Caco-2 (cell line): Measurements from ENCODE around the gene DDOST. TPM values are rescaled to one million over a fixed set of nuclear protein-coding genes. Genes with fewer than 3 reads are reported as not detected.

Source experiments
- BruUV-seq: library from RNA; stranded (reverse); fragments of 400-500 nt; replicated peaks from 2 replicates; lab custom pipeline; 2021; lab: Mats Ljungman, UMichigan
- CTCF ChIA-PET: fragments of 300-600 bp; sonication (Branson Sonifier 250); formaldehyde crosslinking; loops from one replicate; lab custom pipeline; 2022; ENCODE audit warnings: antibody characterized with exemption; lab: Charles Lee
- POLR2A ChIA-PET: fragments of 300-600 bp; sonication (Branson Sonifier 250); formaldehyde crosslinking; loops from one replicate; lab custom pipeline; 2022; ENCODE audit warnings: antibody characterized with exemption; lab: Charles Lee
- DNase-seq, 2 experiments: peaks; one replicate each; pipeline versions ENCODE4 v3.0.0 to v3.0.0-alpha.2; 2020 to 2022
- H3K27me3 ChIP-seq: replicated peaks from 2 replicates; pipeline ENCODE4 v1.6.0; 2011; ENCODE audit warnings: low read length; ENCODE audit not compliant: control insufficient read depth, insufficient read depth
- H3K36me3 ChIP-seq: 2 replicates; pipeline ENCODE4 v1.5.1; 2011; ENCODE audit warnings: low read length; ENCODE audit not compliant: control insufficient read depth, insufficient read depth
- H3K4me1 ChIP-seq: fragments of 250-450 bp; sonication (Bioruptor Pico); 2 replicates; pipeline ENCODE4 v1.5.1; 2020; ENCODE audit warnings: mild to moderate bottlenecking
- H3K4me3 ChIP-seq: 2 replicates; pipeline ENCODE4 v1.5.1; 2011; ENCODE audit warnings: low read depth, mild to moderate bottlenecking, control low read depth, low read length
- H3K9me3 ChIP-seq: fragments of 250-450 bp; sonication (Bioruptor Pico); 2 replicates; pipeline ENCODE4 v1.5.1; 2020; ENCODE audit warnings: mild to moderate bottlenecking, moderate library complexity
- H3K27ac Mint-ChIP-seq: one replicate; pipeline ENCODE4 v1.8.0; 2022; ENCODE audit warnings: mixed read lengths; ENCODE audit not compliant: unreplicated experiment
- H3K27me3 Mint-ChIP-seq: one replicate; pipeline ENCODE4 v1.8.0; 2022; ENCODE audit warnings: mixed read lengths; ENCODE audit not compliant: insufficient read depth, unreplicated experiment
- H3K36me3 Mint-ChIP-seq: one replicate; pipeline ENCODE4 v1.8.0; 2022; ENCODE audit warnings: mild to moderate bottlenecking, mixed read lengths; ENCODE audit not compliant: insufficient read depth, unreplicated experiment
- H3K4me1 Mint-ChIP-seq: one replicate; pipeline ENCODE4 v1.8.0; 2022; ENCODE audit warnings: low read depth, mixed read lengths; ENCODE audit not compliant: unreplicated experiment
- H3K4me3 Mint-ChIP-seq: one replicate; pipeline ENCODE4 v1.8.0; 2022; ENCODE audit warnings: mild to moderate bottlenecking, moderate library complexity, mixed read lengths; ENCODE audit not compliant: unreplicated experiment
- H3K9me3 Mint-ChIP-seq: one replicate; pipeline ENCODE4 v1.8.0; 2022; ENCODE audit warnings: mixed read lengths; ENCODE audit not compliant: unreplicated experiment
- CTCF ChIP-seq, 2 experiments: fragments of 200-600 bp in 1 of 2; IDR thresholded peaks; 1 replicate in 1 of 2; 2 replicates in 1 of 2; pipeline versions ENCODE4 v1.5.1 to v1.8.0; 2011 to 2022; ENCODE audit warnings: antibody characterized with exemption in 1 of 2, control low read depth in 1 of 2, inconsistent platforms in 1 of 2, low read depth in 1 of 2, low read length in 1 of 2, mild to moderate bottlenecking in 1 of 2, moderate library complexity in 1 of 2; ENCODE audit not compliant: insufficient read depth in 1 of 2, severe bottlenecking in 1 of 2, unreplicated experiment in 1 of 2
- intact Hi-C: fragments of 100-400 bp; cut with micrococcal nuclease; formaldehyde crosslinking; loops from one replicate; pipeline ENCODE4 v1.10.0; 2022; ENCODE audit not compliant: unreplicated experiment
- total RNA-seq: library from RNA; stranded (reverse); gene quantifications from 2 replicates; pipeline ENCODE4 v1.2.3, GENCODE V29; 2022

DDOST gene
- total RNA-seq, 1 experiment from 2014 or later = 339 TPM

- no peak for TF ChIP-seq CTCF (IDR thresholded peaks at IDR 0.05; ENCODE audit: insufficient read depth in 1 of 2, low read depth in 1 of 2, low read length in 1 of 2, severe bottlenecking in 1 of 2, unreplicated experiment in 1 of 2)
- CTCF ChIA-PET = interaction anchor here (1.2 kb wide), 1 partner anchor 494 kb away, joined by 4 read pairs; no protein-coding TSS in a partner anchor
- Histone ChIP-seq H3K4me1 (peaks cover 18% of the 10 kb centered on the region), H3K9me3 (no peaks in the 10 kb centered on the region), H3K27me3 (no peaks in the 10 kb centered on the region), H3K36me3 (no peaks in the 10 kb centered on the region), H3K4me3 (no peak overlapping the region)
- Mint-ChIP-seq H3K9me3 (no peaks in the 10 kb centered on the region), H3K27me3 (no peaks in the 10 kb centered on the region), H3K4me1 (peaks cover 8% of the 10 kb centered on the region), H3K36me3 (peaks cover 6% of the 10 kb centered on the region), H3K27ac (no peak overlapping the region), H3K4me3 (no peak overlapping the region)
- no peak for DNase-seq
- BruUV-seq = no TSS peak
- POLR2A ChIA-PET = no interaction called here
- intact Hi-C loops = no loop called here
Measured at GRCh38 chr1:20701446-20701845, 40.3 kb upstream of the DDOST start.

- Histone ChIP-seq H3K4me1 (peaks cover 18% of the 10 kb centered on the region), H3K27me3 (no peaks in the 10 kb centered on the region), H3K36me3 (no peaks in the 10 kb centered on the region), H3K4me3 (no peak overlapping the region), H3K9me3 (no peaks in the 10 kb centered on the region)
- ChIA-PET POLR2A (no interaction called here), CTCF (interaction anchor here (2.1 kb wide), 1 partner anchor 494 kb away, joined by 5 read pairs; no protein-coding TSS in a partner anchor)
- no TSS peak for BruUV-seq
- no peak for DNase-seq
- no peak overlapping the region for H3K4me3 Mint-ChIP-seq
- peaks cover 12% of the 10 kb centered on the region for H3K36me3 Mint-ChIP-seq
- H3K27ac Mint-ChIP-seq = no peak overlapping the region
- no peaks in the 10 kb centered on the region for H3K27me3 Mint-ChIP-seq
- H3K9me3 Mint-ChIP-seq = no peaks in the 10 kb centered on the region
- peaks cover 12% of the 10 kb centered on the region for H3K4me1 Mint-ChIP-seq
- intact Hi-C loops = no loop called here
- TF ChIP-seq CTCF (IDR thresholded peaks at IDR 0.05; ENCODE audit: insufficient read depth in 1 of 2, low read depth in 1 of 2, low read length in 1 of 2, severe bottlenecking in 1 of 2, unreplicated experiment in 1 of 2) = no peak
Measured at GRCh38 chr1:20700636-20701215, 39.6 kb upstream of the DDOST start.

- BruUV-seq = no TSS peak
- Mint-ChIP-seq H3K9me3 (no peaks in the 10 kb centered on the region), H3K27me3 (no peaks in the 10 kb centered on the region), H3K4me3 (peak overlapping the region; percentile 27), H3K36me3 (peaks cover 12% of the 10 kb centered on the region), H3K27ac (peak overlapping the region; percentile 69), H3K4me1 (peaks cover 12% of the 10 kb centered on the region)
- no peak for TF ChIP-seq CTCF (IDR thresholded peaks at IDR 0.05; ENCODE audit: insufficient read depth in 1 of 2, low read depth in 1 of 2, low read length in 1 of 2, severe bottlenecking in 1 of 2, unreplicated experiment in 1 of 2)
- intact Hi-C loops = loop anchor here (10.0 kb wide), 2 partner anchors 85 to 285 kb away; partner anchors contain the start of gene HP1BP3
- no peak for DNase-seq
- POLR2A ChIA-PET = no interaction called here
- Histone ChIP-seq H3K27me3 (no peaks in the 10 kb centered on the region), H3K4me3 (no peak overlapping the region), H3K36me3 (no peaks in the 10 kb centered on the region), H3K9me3 (no peaks in the 10 kb centered on the region), H3K4me1 (peaks cover 18% of the 10 kb centered on the region)
- CTCF ChIA-PET = interaction anchor here (0.6 to 2.1 kb wide), 2 partner anchors 496 to 823 kb away, joined by 5 to 6 read pairs; no protein-coding TSS in a partner anchor
Measured at GRCh38 chr1:20699558-20699957, 38.4 kb upstream of the DDOST start.
